Caco-2 (cell line): ENCODE measurements around the gene HGS. TPM values are rescaled to one million over a fixed set of nuclear protein-coding genes. Genes with fewer than 3 reads are reported as not detected.

Experiments
- BruUV-seq: library from RNA; stranded (reverse); fragments of 400-500 nt; replicated peaks from 2 replicates; lab custom pipeline; 2021; lab: Mats Ljungman, UMichigan
- CTCF ChIA-PET: fragments of 300-600 bp; sonication (Branson Sonifier 250); formaldehyde crosslinking; loops from one replicate; lab custom pipeline; 2022; ENCODE audit warnings: antibody characterized with exemption; lab: Charles Lee
- POLR2A ChIA-PET: fragments of 300-600 bp; sonication (Branson Sonifier 250); formaldehyde crosslinking; loops from one replicate; lab custom pipeline; 2022; ENCODE audit warnings: antibody characterized with exemption; lab: Charles Lee
- DNase-seq, 2 experiments: peaks; one replicate each; pipeline versions ENCODE4 v3.0.0 to v3.0.0-alpha.2; 2020 to 2022
- H3K27me3 ChIP-seq: replicated peaks from 2 replicates; pipeline ENCODE4 v1.6.0; 2011; ENCODE audit warnings: low read length; ENCODE audit not compliant: control insufficient read depth, insufficient read depth
- H3K36me3 ChIP-seq: 2 replicates; pipeline ENCODE4 v1.5.1; 2011; ENCODE audit warnings: low read length; ENCODE audit not compliant: control insufficient read depth, insufficient read depth
- H3K4me1 ChIP-seq: fragments of 250-450 bp; sonication (Bioruptor Pico); 2 replicates; pipeline ENCODE4 v1.5.1; 2020; ENCODE audit warnings: mild to moderate bottlenecking
- H3K4me3 ChIP-seq: 2 replicates; pipeline ENCODE4 v1.5.1; 2011; ENCODE audit warnings: low read depth, mild to moderate bottlenecking, control low read depth, low read length
- H3K9me3 ChIP-seq: fragments of 250-450 bp; sonication (Bioruptor Pico); 2 replicates; pipeline ENCODE4 v1.5.1; 2020; ENCODE audit warnings: mild to moderate bottlenecking, moderate library complexity
- H3K27ac Mint-ChIP-seq: one replicate; pipeline ENCODE4 v1.8.0; 2022; ENCODE audit warnings: mixed read lengths; ENCODE audit not compliant: unreplicated experiment
- H3K27me3 Mint-ChIP-seq: one replicate; pipeline ENCODE4 v1.8.0; 2022; ENCODE audit warnings: mixed read lengths; ENCODE audit not compliant: insufficient read depth, unreplicated experiment
- H3K36me3 Mint-ChIP-seq: one replicate; pipeline ENCODE4 v1.8.0; 2022; ENCODE audit warnings: mild to moderate bottlenecking, mixed read lengths; ENCODE audit not compliant: insufficient read depth, unreplicated experiment
- H3K4me1 Mint-ChIP-seq: one replicate; pipeline ENCODE4 v1.8.0; 2022; ENCODE audit warnings: low read depth, mixed read lengths; ENCODE audit not compliant: unreplicated experiment
- H3K4me3 Mint-ChIP-seq: one replicate; pipeline ENCODE4 v1.8.0; 2022; ENCODE audit warnings: mild to moderate bottlenecking, moderate library complexity, mixed read lengths; ENCODE audit not compliant: unreplicated experiment
- H3K9me3 Mint-ChIP-seq: one replicate; pipeline ENCODE4 v1.8.0; 2022; ENCODE audit warnings: mixed read lengths; ENCODE audit not compliant: unreplicated experiment
- intact Hi-C: fragments of 100-400 bp; cut with micrococcal nuclease; formaldehyde crosslinking; loops from one replicate; pipeline ENCODE4 v1.10.0; 2022; ENCODE audit not compliant: unreplicated experiment
- total RNA-seq: library from RNA; stranded (reverse); gene quantifications from 2 replicates; pipeline ENCODE4 v1.2.3, GENCODE V29; 2022
- TF ChIP-seq, protein P1 (sequence below), 2 experiments: fragments of 200-600 bp in 1 of 2; IDR thresholded peaks; 1 replicate in 1 of 2; 2 replicates in 1 of 2; pipeline versions ENCODE4 v1.5.1 to v1.8.0; 2011 to 2022; ENCODE audit warnings: antibody characterized with exemption in 1 of 2, control low read depth in 1 of 2, inconsistent platforms in 1 of 2, low read depth in 1 of 2, low read length in 1 of 2, mild to moderate bottlenecking in 1 of 2, moderate library complexity in 1 of 2; ENCODE audit not compliant: insufficient read depth in 1 of 2, severe bottlenecking in 1 of 2, unreplicated experiment in 1 of 2

HGS gene
- total RNA-seq, 1 experiment from 2014 or later, result 176 TPM

- BruUV-seq, result no TSS peak
- TF ChIP-seq, protein P1, sequence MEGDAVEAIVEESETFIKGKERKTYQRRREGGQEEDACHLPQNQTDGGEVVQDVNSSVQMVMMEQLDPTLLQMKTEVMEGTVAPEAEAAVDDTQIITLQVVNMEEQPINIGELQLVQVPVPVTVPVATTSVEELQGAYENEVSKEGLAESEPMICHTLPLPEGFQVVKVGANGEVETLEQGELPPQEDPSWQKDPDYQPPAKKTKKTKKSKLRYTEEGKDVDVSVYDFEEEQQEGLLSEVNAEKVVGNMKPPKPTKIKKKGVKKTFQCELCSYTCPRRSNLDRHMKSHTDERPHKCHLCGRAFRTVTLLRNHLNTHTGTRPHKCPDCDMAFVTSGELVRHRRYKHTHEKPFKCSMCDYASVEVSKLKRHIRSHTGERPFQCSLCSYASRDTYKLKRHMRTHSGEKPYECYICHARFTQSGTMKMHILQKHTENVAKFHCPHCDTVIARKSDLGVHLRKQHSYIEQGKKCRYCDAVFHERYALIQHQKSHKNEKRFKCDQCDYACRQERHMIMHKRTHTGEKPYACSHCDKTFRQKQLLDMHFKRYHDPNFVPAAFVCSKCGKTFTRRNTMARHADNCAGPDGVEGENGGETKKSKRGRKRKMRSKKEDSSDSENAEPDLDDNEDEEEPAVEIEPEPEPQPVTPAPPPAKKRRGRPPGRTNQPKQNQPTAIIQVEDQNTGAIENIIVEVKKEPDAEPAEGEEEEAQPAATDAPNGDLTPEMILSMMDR (IDR thresholded peaks at IDR 0.05; ENCODE audit: insufficient read depth in 1 of 2, low read depth in 1 of 2, low read length in 1 of 2, severe bottlenecking in 1 of 2, unreplicated experiment in 1 of 2), result no peak
- Histone ChIP-seq H3K4me3 (no peak overlapping the region), H3K4me1 (no peaks in the 10 kb centered on the region), H3K36me3 (no peaks in the 10 kb centered on the region), H3K27me3 (no peaks in the 10 kb centered on the region), H3K9me3 (peaks cover 10% of the 10 kb centered on the region)
- Mint-ChIP-seq H3K36me3 (no peaks in the 10 kb centered on the region), H3K9me3 (no peaks in the 10 kb centered on the region), H3K27ac (no peak overlapping the region), H3K4me1 (no peaks in the 10 kb centered on the region), H3K4me3 (no peak overlapping the region), H3K27me3 (no peaks in the 10 kb centered on the region)
- CTCF ChIA-PET, result no interaction called here
- POLR2A ChIA-PET, result no interaction called here
- DNase-seq, result no peak
- intact Hi-C loops, result no loop called here
These were observed 38.5 kb upstream of the HGS start for GRCh38 chr17:81644976-81645952.

DNA sequence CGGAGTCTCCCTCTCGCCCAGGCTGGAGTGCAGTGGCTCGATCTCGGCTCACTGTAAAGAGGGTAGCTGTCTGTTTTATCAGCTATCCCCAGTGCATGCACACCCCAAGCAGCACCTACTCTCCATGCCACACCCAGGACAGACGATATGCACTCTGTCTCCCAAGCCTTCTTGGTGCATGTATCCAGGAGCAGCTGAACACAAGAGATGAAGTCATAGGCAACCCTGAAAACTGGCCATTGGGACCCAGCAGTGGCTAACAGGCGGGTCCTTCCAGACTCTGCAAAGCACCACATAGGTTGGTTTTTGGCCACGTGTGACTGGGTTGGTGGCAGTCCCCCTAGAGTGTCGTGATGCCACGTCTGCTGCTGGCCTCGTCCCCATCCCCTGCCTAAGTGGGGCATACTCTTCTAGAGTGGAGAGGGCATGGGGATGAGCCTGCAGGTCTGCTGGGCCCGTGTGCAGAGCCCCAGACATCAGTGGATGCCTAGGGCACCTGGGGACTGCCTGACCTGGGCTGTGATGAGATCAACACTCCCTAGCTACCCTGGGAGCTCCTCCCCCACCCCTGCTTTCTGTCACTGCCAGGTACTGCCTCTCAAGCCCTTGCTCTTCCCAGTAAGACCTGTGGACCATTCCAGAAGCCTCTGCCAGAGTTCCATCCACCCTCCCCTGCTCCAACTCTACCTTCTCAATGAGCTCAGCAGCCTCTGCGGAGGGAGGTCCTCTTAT, 36.8 kb upstream of the HGS start:
- Mint-ChIP-seq H3K9me3 (no peaks in the 10 kb centered on the region), H3K27ac (no peak overlapping the region), H3K4me3 (no peak overlapping the region), H3K27me3 (no peaks in the 10 kb centered on the region), H3K36me3 (no peaks in the 10 kb centered on the region), H3K4me1 (peaks cover 6% of the 10 kb centered on the region)
- ChIA-PET CTCF (no interaction called here), POLR2A (interaction anchor here (0.7 kb wide), 1 partner anchor 19 kb away, joined by 3 read pairs; no protein-coding TSS in a partner anchor)
- no TSS peak for BruUV-seq
- H3K4me3 ChIP-seq, result no peak overlapping the region
- no peaks in the 10 kb centered on the region for H3K27me3 ChIP-seq
- no peaks in the 10 kb centered on the region for H3K4me1 ChIP-seq
- intact Hi-C loops, result no loop called here
- DNase-seq, result no peak
- TF ChIP-seq, protein P1 (IDR thresholded peaks at IDR 0.05; ENCODE audit: insufficient read depth in 1 of 2, low read depth in 1 of 2, low read length in 1 of 2, severe bottlenecking in 1 of 2, unreplicated experiment in 1 of 2), result no peak
- H3K9me3 ChIP-seq, result peaks cover 10% of the 10 kb centered on the region
- no peaks in the 10 kb centered on the region for H3K36me3 ChIP-seq

- POLR2A ChIA-PET, result interaction anchor here (0.7 kb wide), 1 partner anchor 20 kb away, joined by 3 read pairs; no protein-coding TSS in a partner anchor
- intact Hi-C loops, result no loop called here
- no peak for DNase-seq
- no peak overlapping the region for H3K27ac Mint-ChIP-seq
- no TSS peak for BruUV-seq
- H3K36me3 Mint-ChIP-seq, result no peaks in the 10 kb centered on the region
- no peak overlapping the region for H3K4me3 Mint-ChIP-seq
- Histone ChIP-seq H3K27me3 (no peaks in the 10 kb centered on the region), H3K4me1 (no peaks in the 10 kb centered on the region), H3K4me3 (no peak overlapping the region), H3K9me3 (peaks cover 10% of the 10 kb centered on the region), H3K36me3 (no peaks in the 10 kb centered on the region)
- no peaks in the 10 kb centered on the region for H3K9me3 Mint-ChIP-seq
- peaks cover 6% of the 10 kb centered on the region for H3K4me1 Mint-ChIP-seq
- TF ChIP-seq, protein P1 (IDR thresholded peaks at IDR 0.05; ENCODE audit: insufficient read depth in 1 of 2, low read depth in 1 of 2, low read length in 1 of 2, severe bottlenecking in 1 of 2, unreplicated experiment in 1 of 2), result no peak
- CTCF ChIA-PET, result no interaction called here
- H3K27me3 Mint-ChIP-seq, result no peaks in the 10 kb centered on the region
These were observed 36.2 kb upstream of the HGS start for GRCh38 chr17:81647640-81648012.
